Uterus (tissue), 4 donors: Measurements from ENCODE around the gene MUC5B. TPM values are rescaled to one million over a fixed set of nuclear protein-coding genes. Genes with fewer than 3 reads are reported as not detected.
A peak's percentile ranks its signal among the peaks of the same experiment; 100 is the strongest.
"Not testable (repeated sequence)": the region's sequence is repeated elsewhere in the genome, so short reads cannot be mapped to it uniquely, and the experiment has no call there.

Experiments
- DNase-seq, 2 donors: peaks; one replicate each; pipeline ENCODE4 v3.0.0-alpha.2; 2019 to 2020
- H3K27ac ChIP-seq, 2 donors: fragments of 200-600 bp; sonication (generic); 1 replicate in 1 of 2; 2 replicates in 1 of 2; pipeline ENCODE4 v1.5.1; 2016 to 2018
- H3K27me3 ChIP-seq, 2 donors: fragments of 200-600 bp; sonication (generic); one replicate each; pipeline ENCODE4 v1.5.1; 2018 to 2019; ENCODE audit warnings: control low read depth in 1 of 2
- H3K36me3 ChIP-seq, 2 donors: fragments of 200-600 bp; sonication (generic); one replicate each; pipeline ENCODE4 v1.5.1; 2019; ENCODE audit warnings: control low read depth in 1 of 2
- H3K4me1 ChIP-seq, 2 donors: fragments of 200-600 bp; sonication (generic); one replicate each; pipeline ENCODE4 v1.5.1; 2018 to 2019; ENCODE audit warnings: control low read depth in 1 of 2
- H3K4me3 ChIP-seq, 2 donors: fragments of 200-600 bp; sonication (generic); 1 replicate in 1 of 2; 2 replicates in 1 of 2; pipeline ENCODE4 v1.5.1; 2018 to 2019; ENCODE audit warnings: mild to moderate bottlenecking in 1 of 2
- H3K9me3 ChIP-seq, 2 donors: fragments of 200-600 bp; sonication (generic); one replicate each; pipeline ENCODE4 v1.5.1; 2019; ENCODE audit warnings: control low read depth in 1 of 2
- CTCF ChIP-seq, 4 experiments: fragments of 200-600 bp in 2 of 4; fragments of 450-650 bp in 2 of 4; sonication (generic) in 2 of 4; IDR thresholded peaks; one replicate each; pipeline ENCODE4 v1.5.1; 2016 to 2019; ENCODE audit warnings: antibody characterized with exemption in 4 of 4, mild to moderate bottlenecking in 2 of 4, moderate library complexity in 1 of 4
- POLR2A ChIP-seq, 2 donors: fragments of 450-650 bp; IDR thresholded peaks; one replicate each; pipeline ENCODE4 v1.6.1; 2016; ENCODE audit warnings: antibody characterized with exemption in 2 of 2, mild to moderate bottlenecking in 1 of 2, moderate library complexity in 1 of 2
- intact Hi-C: fragments of 100-400 bp; cut with DNase I; formaldehyde crosslinking; loops from one replicate; pipeline ENCODE4 v1.15.1; 2023; ENCODE audit warnings: low total_unique reads
- total RNA-seq, 4 donors: library from RNA; depleted of rRNA in 3 of 4; stranded (reverse); fragments of >200 nt in 3 of 4; gene quantifications; one replicate each; pipeline versions ENCODE4 v1.1.0 to v1.2.4, GENCODE V29; 2014 to 2023
- donor health status: DM: yes; HTN: yes; CAD: no.

Gene MUC5B
- total RNA-seq, 4 donors from 2014 or later: under 0.01 to 3.8 (median 0.71) TPM

GRCh38 chr11:1191786-1192470, 30.9 kb upstream of the MUC5B start:
- H3K36me3 ChIP-seq, H3K27me3 ChIP-seq, H3K9me3 ChIP-seq, intact Hi-C loops, H3K4me3 ChIP-seq, H3K27ac ChIP-seq, H3K4me1 ChIP-seq: not testable (repeated sequence)
- peak; percentile 0 to 1 for DNase-seq

- Histone ChIP-seq H3K4me1 (no peaks in the 10 kb centered on the region), H3K27me3 (peaks cover 0 to 4% of the 10 kb centered on the region in 2 donors), H3K36me3 (no peaks in the 10 kb centered on the region), H3K9me3 (no peaks in the 10 kb centered on the region), H3K27ac (no peak overlapping the region), H3K4me3 (no peak overlapping the region)
- TF ChIP-seq POLR2A (IDR thresholded peaks at IDR 0.05) (no peak), CTCF (IDR thresholded peaks at IDR 0.05) (no peak)
- peak; percentile 2 to 5 for DNase-seq
- intact Hi-C loops: no loop called here
Measured at GRCh38 chr11:1192741-1193325, 30.0 kb upstream of the MUC5B start.

- no peaks in the 10 kb centered on the region for H3K4me1 ChIP-seq
- DNase-seq: peak in 1 of 2 donors; percentile 8
- H3K36me3 ChIP-seq: no peaks in the 10 kb centered on the region
- H3K27ac ChIP-seq: no peak overlapping the region
- no peaks in the 10 kb centered on the region for H3K9me3 ChIP-seq
- H3K4me3 ChIP-seq: no peak overlapping the region
- TF ChIP-seq POLR2A (IDR thresholded peaks at IDR 0.05) (no peak), CTCF (IDR thresholded peaks at IDR 0.05) (no peak)
- intact Hi-C loops: no loop called here
- H3K27me3 ChIP-seq: peaks cover 0 to 5% of the 10 kb centered on the region in 2 donors
Measured at GRCh38 chr11:1193326-1194230, 29.3 kb upstream of the MUC5B start.

- Histone ChIP-seq H3K9me3 (no peaks in the 10 kb centered on the region), H3K4me1 (no peaks in the 10 kb centered on the region), H3K27ac (no peak overlapping the region), H3K27me3 (peaks cover 0 to 12% of the 10 kb centered on the region in 2 donors), H3K36me3 (no peaks in the 10 kb centered on the region), H3K4me3 (no peak overlapping the region)
- DNase-seq: peak in 1 of 2 donors; percentile 9
- TF ChIP-seq POLR2A (IDR thresholded peaks at IDR 0.05) (no peak), CTCF (IDR thresholded peaks at IDR 0.05) (no peak)
- intact Hi-C loops: no loop called here
Measured at GRCh38 chr11:1194231-1194976, 28.5 kb upstream of the MUC5B start.

- no peak overlapping the region for H3K27ac ChIP-seq
- no peaks in the 10 kb centered on the region for H3K4me1 ChIP-seq
- DNase-seq: peak; percentile 10 to 11
- no peaks in the 10 kb centered on the region for H3K36me3 ChIP-seq
- intact Hi-C loops: no loop called here
- H3K9me3 ChIP-seq: no peaks in the 10 kb centered on the region
- peaks cover 0 to 19% of the 10 kb centered on the region in 2 donors for H3K27me3 ChIP-seq
- H3K4me3 ChIP-seq: no peak overlapping the region
- TF ChIP-seq POLR2A (IDR thresholded peaks at IDR 0.05) (no peak), CTCF (IDR thresholded peaks at IDR 0.05) (no peak)
Measured at GRCh38 chr11:1194977-1195681, 27.7 kb upstream of the MUC5B start.
